Upper lobe of right lung (tissue), 1 donor: ENCODE data around the gene ZNF106. TPM values are rescaled to one million over a fixed set of nuclear protein-coding genes. Genes with fewer than 3 reads are reported as not detected.
A peak's percentile ranks its signal among the peaks of the same experiment; 100 is the strongest.

ENCODE experiments used
- ATAC-seq: fragments of 200-7000 bp; cut with Tn5 transposase; one replicate; pipeline ENCODE4 v1.9.1; 2020; ENCODE audit warnings: mild to moderate bottlenecking, moderate library complexity
- DNase-seq: peaks from one replicate; pipeline ENCODE4 v3.0.0-alpha.2; 2020
- H3K27ac ChIP-seq: fragments of 200-600 bp; one replicate; pipeline ENCODE4 v1.8.0; 2022
- H3K27me3 ChIP-seq: fragments of 200-600 bp; one replicate; pipeline ENCODE4 v1.8.0; 2022; ENCODE audit warnings: mild to moderate bottlenecking
- H3K36me3 ChIP-seq: fragments of 200-600 bp; one replicate; pipeline ENCODE4 v1.8.0; 2022
- H3K4me1 ChIP-seq: fragments of 200-600 bp; one replicate; pipeline ENCODE4 v1.8.0; 2022
- H3K4me3 ChIP-seq: fragments of 200-600 bp; one replicate; pipeline ENCODE4 v1.8.0; 2022; ENCODE audit warnings: mild to moderate bottlenecking
- H3K9me3 ChIP-seq: fragments of 200-600 bp; one replicate; pipeline ENCODE4 v1.8.0; 2022
- CTCF ChIP-seq: fragments of 200-600 bp; IDR thresholded peaks from one replicate; pipeline ENCODE4 v1.8.0; 2022; ENCODE audit warnings: antibody characterized with exemption
- intact Hi-C: fragments of 100-400 bp; cut with DNase I; formaldehyde crosslinking; loops from one replicate; pipeline ENCODE4 v1.11.0; 2022
- total RNA-seq: library from RNA; stranded (reverse); fragmentation: NEBNext Ultra II Directional; extraction: Animal tissue kit (Norgen Biotek cat#: 25700); gene quantifications from one replicate; pipeline ENCODE4 v1.2.1, GENCODE V29; 2021
- donor health status: DM: no; HTN: yes; CAD: no; lungs with severe emphysema.

ZNF106 gene
- total RNA-seq, 1 donor from 2014 or later, result 118 TPM

GRCh38 chr15:42510258-42511006 is 19.5 kb upstream of the ZNF106 start:
- DNase-seq (no peak), ATAC-seq (peak; percentile 25)
- H3K27ac ChIP-seq, result peak overlapping the region; percentile 81
- H3K4me1 ChIP-seq, result peaks cover 29% of the 10 kb centered on the region
- H3K27me3 ChIP-seq, result no peaks in the 10 kb centered on the region
- intact Hi-C loops, result no loop called here
- peaks cover 30% of the 10 kb centered on the region for H3K36me3 ChIP-seq
- peak overlapping the region; percentile 36 for H3K4me3 ChIP-seq
- TF ChIP-seq CTCF, result no peak
- no peaks in the 10 kb centered on the region for H3K9me3 ChIP-seq

- no peak for DNase-seq
- no peak overlapping the region for H3K4me3 ChIP-seq
- intact Hi-C loops, result no loop called here
- peak overlapping the region; percentile 60 for H3K27ac ChIP-seq
- H3K9me3 ChIP-seq, result no peaks in the 10 kb centered on the region
- peak; percentile 42 for ATAC-seq
- peaks cover 10% of the 10 kb centered on the region for H3K36me3 ChIP-seq
- no peak for TF ChIP-seq CTCF
- no peaks in the 10 kb centered on the region for H3K27me3 ChIP-seq
- H3K4me1 ChIP-seq, result peaks cover 41% of the 10 kb centered on the region
Observed at GRCh38 chr15:42508263-42508690, 17.3 kb upstream of the ZNF106 start.

GRCh38 chr15:42507514-42507913 is 16.6 kb upstream of the ZNF106 start:
- no peak for TF ChIP-seq CTCF
- DNase-seq, result no peak
- H3K27me3 ChIP-seq, result no peaks in the 10 kb centered on the region
- no peak overlapping the region for H3K27ac ChIP-seq
- no peak for ATAC-seq
- intact Hi-C loops, result no loop called here
- peaks cover 2% of the 10 kb centered on the region for H3K36me3 ChIP-seq
- H3K4me1 ChIP-seq, result peaks cover 41% of the 10 kb centered on the region
- H3K4me3 ChIP-seq, result no peak overlapping the region
- H3K9me3 ChIP-seq, result no peaks in the 10 kb centered on the region

- H3K9me3 ChIP-seq, result no peaks in the 10 kb centered on the region
- ATAC-seq (no peak), DNase-seq (no peak)
- no peak overlapping the region for H3K27ac ChIP-seq
- no peaks in the 10 kb centered on the region for H3K27me3 ChIP-seq
- TF ChIP-seq CTCF, result no peak
- H3K36me3 ChIP-seq, result no peaks in the 10 kb centered on the region
- H3K4me3 ChIP-seq, result no peak overlapping the region
- H3K4me1 ChIP-seq, result peaks cover 47% of the 10 kb centered on the region
- intact Hi-C loops, result no loop called here
Observed at GRCh38 chr15:42504631-42505030, 13.7 kb upstream of the ZNF106 start.

GRCh38 chr15:42503825-42504224 is 12.9 kb upstream of the ZNF106 start:
- Histone ChIP-seq H3K27ac (no peak overlapping the region), H3K36me3 (no peaks in the 10 kb centered on the region), H3K4me1 (peaks cover 53% of the 10 kb centered on the region), H3K9me3 (no peaks in the 10 kb centered on the region), H3K27me3 (no peaks in the 10 kb centered on the region), H3K4me3 (no peak overlapping the region)
- intact Hi-C loops, result no loop called here
- no peak for TF ChIP-seq CTCF
- ATAC-seq (no peak), DNase-seq (no peak)

- intact Hi-C loops, result no loop called here
- Histone ChIP-seq H3K4me1 (peaks cover 53% of the 10 kb centered on the region), H3K27ac (no peak overlapping the region)
Observed at GRCh38 chr15:42502477-42502876, 11.5 kb upstream of the ZNF106 start.

More at GRCh38 chr15:42502477-42502876, 11.5 kb upstream of the ZNF106 start:
- no peak for TF ChIP-seq CTCF
- Histone ChIP-seq H3K36me3 (no peaks in the 10 kb centered on the region), H3K4me3 (no peak overlapping the region), H3K9me3 (no peaks in the 10 kb centered on the region), H3K27me3 (no peaks in the 10 kb centered on the region)
- ATAC-seq (no peak), DNase-seq (no peak)
